Measurements from ENCODE around the gene LY6G6D. TPM values are rescaled to one million over a fixed set of nuclear protein-coding genes. Genes with fewer than 3 reads are reported as not detected.

Gene LY6G6D
- total and polyA plus RNA-seq, 12 donors = not detected

DNA sequence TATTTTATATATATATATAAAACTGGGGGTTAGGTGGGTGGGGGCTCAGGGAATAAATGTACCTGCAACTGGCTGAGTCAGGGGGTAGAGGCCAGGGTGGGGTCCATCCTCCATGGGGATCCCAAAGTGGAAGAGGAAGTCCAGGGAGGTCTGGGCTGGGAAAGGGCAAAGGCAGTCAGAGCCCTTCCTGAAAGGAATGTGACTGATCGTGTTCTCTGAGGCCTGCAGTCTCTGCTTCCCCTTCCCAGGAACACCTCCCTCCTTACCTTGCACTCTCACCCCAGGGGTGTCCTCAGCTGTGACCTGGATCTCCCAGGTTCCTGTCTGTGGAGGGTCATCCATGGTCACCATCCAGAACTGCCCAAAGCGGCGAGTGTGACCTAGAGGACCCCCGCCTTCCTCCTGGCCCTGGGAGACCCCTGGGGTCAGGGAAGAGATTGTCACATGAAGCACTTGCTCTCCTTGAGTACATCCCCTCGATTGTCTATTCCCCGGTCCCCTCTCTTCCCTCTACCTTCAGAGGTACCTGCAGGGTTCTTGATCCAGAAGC, 52.0 kb downstream of the LY6G6D start:
- Histone ChIP-seq H3K36me3 (peaks cover 0 to 12% (median 0%) of the 10 kb centered on the region in 9 donors), H3K9me3 (no peaks in the 10 kb centered on the region)

More for the DNA sequence above, 52.0 kb downstream of the LY6G6D start:
- Histone ChIP-seq H3K27me3 (no peaks in the 10 kb centered on the region), H3K4me1 (peaks cover 0 to 26% (median 12%) of the 10 kb centered on the region in 9 donors), H3K4me3 (no peak overlapping the region), H3K27ac (no peak overlapping the region)
- intact Hi-C loops (cut with DNase I) = loop anchor here in 4 of 10 donors (5.0 to 10.0 kb wide), 3 partner anchors 40 to 85 kb away; partner anchors contain the start of genes DDAH2 (in 3 of the 4) and LY6G5C (in 2 of the 4)
- 80 to 85% methylated on average over 6 of the region's 6 CpGs for WGBS, 2 donors
- TF ChIP-seq CTCF (IDR thresholded peaks at IDR 0.05) = no peak
- ATAC-seq (no peak), DNase-seq (no peak)

Small RNAs within 50 kb of the gene (microRNA-seq; reads per million reads assigned to microRNA genes)
- gene MIR4646 = 0 to 0.51 reads per million in 2 donors

Other genes starting within 250 kb of the LY6G6D start
Only the 30 nearest of the 41 such genes appear.
- under 1 TPM in 2 of 10 donors, not detected in 8; 0.15 to 0.86 TPM for gene LTA, start 143.1 kb upstream of the LY6G6D start, total RNA-seq
- under 1 TPM; 0.06 to 0.44 TPM for gene LTA, start 143.1 kb upstream of the LY6G6D start, polyA plus RNA-seq
- 1 to 10 TPM in 2 of 10 donors, under 1 TPM in 7, not detected in 1; 0.33 to 3.0 (median 0.61) TPM for gene TNF, start 139.8 kb upstream of the LY6G6D start, total RNA-seq
- gene TNF, start 139.8 kb upstream of the LY6G6D start, polyA plus RNA-seq = under 1 TPM; 0.16 to 0.51 TPM
- gene LTB, start 132.9 kb upstream of the LY6G6D start, total RNA-seq = 1 to 10 TPM in 3 of 10 donors, under 1 TPM in 6, not detected in 1; 0.26 to 10.0 (median 0.67) TPM
- gene LTB, start 132.9 kb upstream of the LY6G6D start, polyA plus RNA-seq = under 1 TPM; 0.51 to 0.65 TPM
- 10 to 100 TPM in 1 of 10 donors, 1 to 10 TPM in 9; 2.6 to 35.6 (median 3.9) TPM for gene LST1, start 129.1 kb upstream of the LY6G6D start, total RNA-seq
- gene LST1, start 129.1 kb upstream of the LY6G6D start, polyA plus RNA-seq = 1 to 10 TPM; 6.5 to 8.7 TPM
- gene NCR3, start 122.3 kb upstream of the LY6G6D start, total RNA-seq = 1 to 10 TPM in 1 of 10 donors, under 1 TPM in 2, not detected in 7; 0.31 to 1.0 (median 0.33) TPM
- not detected for gene NCR3, start 122.3 kb upstream of the LY6G6D start, polyA plus RNA-seq
- 10 to 100 TPM in 3 of 10 donors, 1 to 10 TPM in 7; 2.8 to 62.1 (median 6.2) TPM for gene AIF1, start 100.1 kb upstream of the LY6G6D start, total RNA-seq
- 10 to 100 TPM; 18.2 to 20.2 TPM for gene AIF1, start 100.1 kb upstream of the LY6G6D start, polyA plus RNA-seq
- 100 to 1,000 TPM in 4 of 10 donors, 10 to 100 TPM in 6; 83.9 to 105 (median 98.9) TPM for gene PRRC2A, start 94.6 kb upstream of the LY6G6D start, total RNA-seq
- 100 to 1,000 TPM in 1 of 2 donors, 10 to 100 TPM in 1; 93.4 to 179 TPM for gene PRRC2A, start 94.6 kb upstream of the LY6G6D start, polyA plus RNA-seq
- 100 to 1,000 TPM; 262 to 347 (median 300) TPM for gene BAG6, start 62.7 kb upstream of the LY6G6D start, total RNA-seq
- 100 to 1,000 TPM; 311 to 522 TPM for gene BAG6, start 62.7 kb upstream of the LY6G6D start, polyA plus RNA-seq
- gene APOM, start 59.5 kb upstream of the LY6G6D start, total RNA-seq = 1 to 10 TPM; 1.8 to 3.9 (median 2.5) TPM
- gene APOM, start 59.5 kb upstream of the LY6G6D start, polyA plus RNA-seq = 1 to 10 TPM; 3.2 to 7.4 TPM
- 10 to 100 TPM; 15.9 to 23.3 (median 18.0) TPM for gene C6orf47, start 54.6 kb upstream of the LY6G6D start, total RNA-seq
- 10 to 100 TPM; 18.5 to 22.2 TPM for gene C6orf47, start 54.6 kb upstream of the LY6G6D start, polyA plus RNA-seq
- gene GPANK1, start 50.4 kb upstream of the LY6G6D start, total RNA-seq = 10 to 100 TPM; 14.5 to 23.8 (median 18.3) TPM
- 10 to 100 TPM; 15.4 to 17.8 TPM for gene GPANK1, start 50.4 kb upstream of the LY6G6D start, polyA plus RNA-seq
- gene CSNK2B, start 49.3 kb upstream of the LY6G6D start, total RNA-seq = 100 to 1,000 TPM; 101 to 153 (median 115) TPM
- gene CSNK2B, start 49.3 kb upstream of the LY6G6D start, polyA plus RNA-seq = 100 to 1,000 TPM; 109 to 199 TPM
- 1 to 10 TPM; 2.4 to 6.7 (median 3.8) TPM for gene LY6G5B, start 45.4 kb upstream of the LY6G6D start, total RNA-seq
- gene LY6G5B, start 45.4 kb upstream of the LY6G6D start, polyA plus RNA-seq = 1 to 10 TPM; 3.6 to 7.3 TPM
- gene LY6G5C, start 34.3 kb upstream of the LY6G6D start, total RNA-seq = 1 to 10 TPM; 1.2 to 3.5 (median 1.9) TPM
- gene LY6G5C, start 34.3 kb upstream of the LY6G6D start, polyA plus RNA-seq = 1 to 10 TPM; 2.0 to 2.6 TPM
- 10 to 100 TPM; 24.3 to 40.3 (median 28.7) TPM for gene ABHD16A, start 12.0 kb upstream of the LY6G6D start, total RNA-seq
- gene ABHD16A, start 12.0 kb upstream of the LY6G6D start, polyA plus RNA-seq = 10 to 100 TPM; 28.0 to 45.2 TPM
- not detected for gene LY6G6F, start 8.5 kb upstream of the LY6G6D start, total RNA-seq
- gene LY6G6F, start 8.5 kb upstream of the LY6G6D start, polyA plus RNA-seq = not detected
- not detected for gene LY6G6C, start 6.4 kb downstream of the LY6G6D start, total RNA-seq
- gene LY6G6C, start 6.4 kb downstream of the LY6G6D start, polyA plus RNA-seq = not detected
- under 1 TPM in 7 of 10 donors, not detected in 3; 0.11 to 0.97 (median 0.27) TPM for gene MPIG6B, start 8.0 kb downstream of the LY6G6D start, total RNA-seq
- gene MPIG6B, start 8.0 kb downstream of the LY6G6D start, polyA plus RNA-seq = under 1 TPM; 0.13 to 0.37 TPM
- 10 to 100 TPM; 35.2 to 61.6 (median 51.5) TPM for gene DDAH2, start 14.0 kb downstream of the LY6G6D start, total RNA-seq
- gene DDAH2, start 14.0 kb downstream of the LY6G6D start, polyA plus RNA-seq = 100 to 1,000 TPM in 1 of 2 donors, 10 to 100 TPM in 1; 96.4 to 117 TPM
- 100 to 1,000 TPM in 2 of 10 donors, 10 to 100 TPM in 8; 64.5 to 219 (median 87.9) TPM for gene CLIC1, start 21.2 kb downstream of the LY6G6D start, total RNA-seq
- 100 to 1,000 TPM in 1 of 2 donors, 10 to 100 TPM in 1; 51.1 to 400 TPM for gene CLIC1, start 21.2 kb downstream of the LY6G6D start, polyA plus RNA-seq
- gene MSH5, start 24.7 kb downstream of the LY6G6D start, total RNA-seq = 1 to 10 TPM in 8 of 10 donors, under 1 TPM in 2; 0.89 to 4.3 (median 2.6) TPM
- gene MSH5, start 24.7 kb downstream of the LY6G6D start, polyA plus RNA-seq = 1 to 10 TPM in 1 of 2 donors, under 1 TPM in 1; 0.97 to 6.1 TPM
- gene SAPCD1, start 47.3 kb downstream of the LY6G6D start, total RNA-seq = 1 to 10 TPM in 1 of 10 donors, under 1 TPM in 6, not detected in 3; 0.52 to 1.2 (median 0.72) TPM
- gene SAPCD1, start 47.3 kb downstream of the LY6G6D start, polyA plus RNA-seq = 1 to 10 TPM in 1 of 2 donors, under 1 TPM in 1; 0.36 to 1.9 TPM
- 10 to 100 TPM in 9 of 10 donors, 1 to 10 TPM in 1; 10.0 to 28.3 (median 20.8) TPM for gene VWA7, start 62.0 kb downstream of the LY6G6D start, total RNA-seq
- gene VWA7, start 62.0 kb downstream of the LY6G6D start, polyA plus RNA-seq = 1 to 10 TPM; 2.2 to 6.6 TPM
- 10 to 100 TPM; 22.4 to 43.4 (median 29.5) TPM for gene VARS1, start 80.4 kb downstream of the LY6G6D start, total RNA-seq
- 10 to 100 TPM; 26.5 to 44.0 TPM for gene VARS1, start 80.4 kb downstream of the LY6G6D start, polyA plus RNA-seq
- gene LSM2, start 91.6 kb downstream of the LY6G6D start, total RNA-seq = 10 to 100 TPM; 18.9 to 27.6 (median 23.0) TPM
- gene LSM2, start 91.6 kb downstream of the LY6G6D start, polyA plus RNA-seq = 10 to 100 TPM; 17.5 to 52.0 TPM
- gene HSPA1L, start 99.9 kb downstream of the LY6G6D start, total RNA-seq = 1 to 10 TPM; 1.1 to 2.9 (median 1.9) TPM
- gene HSPA1L, start 99.9 kb downstream of the LY6G6D start, polyA plus RNA-seq = 1 to 10 TPM in 1 of 2 donors, under 1 TPM in 1; 0.80 to 1.4 TPM
- 100 to 1,000 TPM; 202 to 679 (median 259) TPM for gene HSPA1A, start 100.2 kb downstream of the LY6G6D start, total RNA-seq
- 100 to 1,000 TPM; 113 to 166 TPM for gene HSPA1A, start 100.2 kb downstream of the LY6G6D start, polyA plus RNA-seq
- 100 to 1,000 TPM; 126 to 258 (median 169) TPM for gene HSPA1B, start 112.4 kb downstream of the LY6G6D start, total RNA-seq
- 100 to 1,000 TPM in 1 of 2 donors, 10 to 100 TPM in 1; 16.9 to 122 TPM for gene HSPA1B, start 112.4 kb downstream of the LY6G6D start, polyA plus RNA-seq
- 10 to 100 TPM; 18.1 to 32.4 (median 22.3) TPM for gene NEU1, start 147.5 kb downstream of the LY6G6D start, total RNA-seq
- 10 to 100 TPM; 15.7 to 48.0 TPM for gene NEU1, start 147.5 kb downstream of the LY6G6D start, polyA plus RNA-seq
- under 1 TPM in 2 of 10 donors, not detected in 8; 0.14 to 0.24 TPM for gene SLC44A4, start 163.6 kb downstream of the LY6G6D start, total RNA-seq
- gene SLC44A4, start 163.6 kb downstream of the LY6G6D start, polyA plus RNA-seq = under 1 TPM in 1 of 2 donors, not detected in 1; 0.03 TPM

Data from heart right ventricle (tissue), 16 donors.